ENCODE data around the gene GARIN3.
"Not testable (repeated sequence)": the region's sequence is repeated elsewhere in the genome, so short reads cannot be mapped to it uniquely, and the experiment has no call there.

The GARIN3 gene

DNA sequence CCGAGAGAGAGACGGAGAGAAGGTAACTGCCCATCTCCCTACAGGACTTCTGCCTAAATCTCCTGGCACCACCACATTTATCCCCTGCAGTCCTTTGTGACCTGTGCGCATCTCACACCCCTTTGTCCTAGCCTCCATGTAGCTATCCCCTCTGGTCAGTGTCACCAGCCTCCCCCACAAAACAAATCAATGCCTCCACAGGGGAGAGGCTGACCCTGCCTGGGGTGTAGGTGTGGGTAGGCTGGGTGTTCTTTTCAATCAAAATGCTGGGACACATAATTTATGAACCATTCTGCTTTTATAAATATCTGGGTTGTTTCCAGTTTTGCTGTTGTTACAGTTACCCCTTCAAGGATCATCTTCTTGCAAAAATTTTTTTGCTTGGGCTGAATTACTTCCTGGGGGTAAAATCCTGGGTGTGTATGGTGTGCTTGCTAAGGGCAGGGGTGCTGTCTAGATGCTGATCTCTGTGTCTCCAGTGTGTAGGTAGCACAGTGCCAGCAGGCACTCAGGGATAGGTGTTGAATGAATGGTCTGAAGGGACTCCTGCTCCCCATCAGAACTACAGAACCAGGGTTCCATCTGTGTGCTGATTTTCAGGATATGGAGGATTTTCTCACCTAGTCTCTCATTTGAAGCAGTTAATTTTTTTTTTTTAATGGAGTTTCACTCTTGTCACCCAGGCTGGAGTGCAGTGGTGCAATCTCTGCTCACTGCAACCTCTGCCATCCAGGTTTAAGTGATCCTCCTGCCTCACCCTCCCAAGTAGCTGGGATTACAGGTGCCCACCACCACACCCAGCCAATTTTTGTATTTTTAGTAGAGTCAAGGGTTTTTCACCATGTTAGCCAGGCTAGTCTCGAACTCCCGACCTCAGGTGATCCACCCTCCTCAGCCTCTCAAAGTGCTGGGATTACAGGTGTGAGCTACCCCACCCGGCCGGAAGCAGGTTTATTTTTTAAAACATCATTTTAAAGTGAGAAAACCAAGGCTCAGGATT is at the start of gene GARIN3:
Gene GARIN3 (minus strand): TSS at position 51 of the 1,000 bp plus-strand sequence. CDS start 96 bp downstream, outside the sequence.
- in situ Hi-C loops (cut with HindIII; ENCODE audit: low sequenced_read_pairs) = no loop called here
- DNase-seq (ENCODE audit: low read depth, low spot score) = no peak
- no peak within 1 kb of the TSS for H3K4me3 ChIP-seq (ENCODE audit: low read depth, low read length)
- TF ChIP-seq, protein P1, sequence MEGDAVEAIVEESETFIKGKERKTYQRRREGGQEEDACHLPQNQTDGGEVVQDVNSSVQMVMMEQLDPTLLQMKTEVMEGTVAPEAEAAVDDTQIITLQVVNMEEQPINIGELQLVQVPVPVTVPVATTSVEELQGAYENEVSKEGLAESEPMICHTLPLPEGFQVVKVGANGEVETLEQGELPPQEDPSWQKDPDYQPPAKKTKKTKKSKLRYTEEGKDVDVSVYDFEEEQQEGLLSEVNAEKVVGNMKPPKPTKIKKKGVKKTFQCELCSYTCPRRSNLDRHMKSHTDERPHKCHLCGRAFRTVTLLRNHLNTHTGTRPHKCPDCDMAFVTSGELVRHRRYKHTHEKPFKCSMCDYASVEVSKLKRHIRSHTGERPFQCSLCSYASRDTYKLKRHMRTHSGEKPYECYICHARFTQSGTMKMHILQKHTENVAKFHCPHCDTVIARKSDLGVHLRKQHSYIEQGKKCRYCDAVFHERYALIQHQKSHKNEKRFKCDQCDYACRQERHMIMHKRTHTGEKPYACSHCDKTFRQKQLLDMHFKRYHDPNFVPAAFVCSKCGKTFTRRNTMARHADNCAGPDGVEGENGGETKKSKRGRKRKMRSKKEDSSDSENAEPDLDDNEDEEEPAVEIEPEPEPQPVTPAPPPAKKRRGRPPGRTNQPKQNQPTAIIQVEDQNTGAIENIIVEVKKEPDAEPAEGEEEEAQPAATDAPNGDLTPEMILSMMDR (IDR thresholded peaks at IDR 0.05; ENCODE audit: low read depth, low read length) = no peak

DNA sequence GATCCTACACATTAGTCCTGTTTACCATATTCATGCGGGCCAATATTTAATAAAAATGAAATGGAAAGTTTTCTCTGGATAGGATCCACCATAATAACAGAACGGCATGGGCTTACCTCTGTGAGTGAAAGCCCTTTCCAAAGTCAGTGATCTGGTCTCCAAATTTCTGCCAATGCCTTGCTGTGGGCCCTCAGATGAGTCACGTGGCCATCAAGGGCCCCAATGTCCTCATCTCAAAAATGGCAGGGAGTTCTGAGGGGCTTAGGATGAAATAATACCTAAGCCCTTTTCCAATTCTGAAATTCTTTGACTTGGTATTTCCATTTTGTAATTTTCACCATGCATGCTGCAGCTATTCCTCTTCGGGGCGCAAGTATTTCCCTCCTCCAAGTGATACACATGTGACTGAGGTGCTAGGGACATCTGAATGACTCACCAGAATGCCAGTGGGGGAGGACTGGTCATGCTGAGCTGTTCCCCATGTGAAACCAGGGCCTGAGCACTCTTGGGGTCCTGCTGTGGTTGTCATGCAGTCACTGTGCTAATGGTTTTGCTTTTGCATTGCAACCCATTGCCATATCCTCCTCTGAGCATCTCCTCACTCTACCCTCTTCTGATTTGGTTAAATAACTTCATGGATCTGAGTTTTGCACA is 49.6 kb upstream of the GARIN3 start:
- no peak overlapping the region for H3K4me3 ChIP-seq (ENCODE audit: low read depth, low read length)
- no peak for DNase-seq (ENCODE audit: low read depth, low spot score)
- TF ChIP-seq, protein P1 (IDR thresholded peaks at IDR 0.05; ENCODE audit: low read depth, low read length) = no peak
- in situ Hi-C loops (cut with HindIII; ENCODE audit: low sequenced_read_pairs) = no loop called here

DNA sequence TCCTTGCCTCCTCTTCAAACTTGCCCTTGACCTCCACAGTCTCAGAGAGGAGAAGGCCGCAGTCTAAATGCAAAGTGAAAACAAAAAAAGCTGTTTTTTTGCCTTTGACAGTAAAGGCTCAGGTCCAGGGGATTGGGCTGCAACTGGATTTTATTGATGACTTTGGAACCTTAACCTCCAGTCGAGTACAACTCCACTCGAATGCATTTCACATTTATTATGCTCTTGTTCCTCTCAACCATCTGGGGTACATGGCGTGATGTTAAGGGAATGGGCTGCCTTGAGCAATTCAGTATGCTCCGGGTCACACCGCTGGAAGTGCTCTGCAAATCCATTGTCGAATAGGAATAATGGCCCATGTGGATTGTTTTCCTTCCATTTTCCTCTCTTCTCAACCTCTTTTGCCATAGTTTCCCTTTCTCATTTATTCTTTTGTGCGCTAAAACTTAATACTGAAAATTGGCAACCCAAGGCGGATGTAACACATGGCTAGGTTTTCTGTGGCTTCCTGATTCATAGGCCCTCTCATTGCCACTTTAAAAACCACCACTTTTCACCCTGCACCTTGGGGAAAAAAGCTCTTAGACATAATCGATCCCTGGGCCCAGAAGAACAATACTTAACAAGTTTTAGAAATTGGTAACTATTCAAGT is 48.9 kb upstream of the GARIN3 start:
- TF ChIP-seq, protein P1 (IDR thresholded peaks at IDR 0.05; ENCODE audit: low read depth, low read length) = no peak

DNA sequence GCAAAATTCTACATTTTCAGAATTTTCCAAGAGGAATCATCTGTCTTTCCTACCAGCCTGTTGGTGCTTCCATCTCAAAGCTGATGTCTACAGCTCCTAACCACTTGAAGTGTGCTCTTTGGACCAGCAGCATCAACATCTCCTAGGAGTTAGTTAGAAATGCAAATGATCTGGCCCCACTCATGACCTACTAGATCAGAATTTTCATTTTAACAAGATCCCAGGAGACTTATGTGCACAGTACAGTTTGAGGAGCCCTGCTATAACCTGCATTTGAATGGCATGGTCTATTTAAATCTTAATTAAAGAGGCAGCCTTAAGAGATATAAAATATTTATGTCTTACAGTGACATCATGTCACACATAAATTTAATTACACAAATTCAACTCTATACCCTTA is 48.4 kb upstream of the GARIN3 start:
- TF ChIP-seq, protein P1 (IDR thresholded peaks at IDR 0.05; ENCODE audit: low read depth, low read length) = no peak
- no peak for DNase-seq (ENCODE audit: low read depth, low spot score)
- no peak overlapping the region for H3K4me3 ChIP-seq (ENCODE audit: low read depth, low read length)
- in situ Hi-C loops (cut with HindIII; ENCODE audit: low sequenced_read_pairs) = no loop called here

More for the DNA sequence above, 48.9 kb upstream of the GARIN3 start:
- no peak overlapping the region for H3K4me3 ChIP-seq (ENCODE audit: low read depth, low read length)
- in situ Hi-C loops (cut with HindIII; ENCODE audit: low sequenced_read_pairs) = no loop called here
- no peak for DNase-seq (ENCODE audit: low read depth, low spot score)

DNA sequence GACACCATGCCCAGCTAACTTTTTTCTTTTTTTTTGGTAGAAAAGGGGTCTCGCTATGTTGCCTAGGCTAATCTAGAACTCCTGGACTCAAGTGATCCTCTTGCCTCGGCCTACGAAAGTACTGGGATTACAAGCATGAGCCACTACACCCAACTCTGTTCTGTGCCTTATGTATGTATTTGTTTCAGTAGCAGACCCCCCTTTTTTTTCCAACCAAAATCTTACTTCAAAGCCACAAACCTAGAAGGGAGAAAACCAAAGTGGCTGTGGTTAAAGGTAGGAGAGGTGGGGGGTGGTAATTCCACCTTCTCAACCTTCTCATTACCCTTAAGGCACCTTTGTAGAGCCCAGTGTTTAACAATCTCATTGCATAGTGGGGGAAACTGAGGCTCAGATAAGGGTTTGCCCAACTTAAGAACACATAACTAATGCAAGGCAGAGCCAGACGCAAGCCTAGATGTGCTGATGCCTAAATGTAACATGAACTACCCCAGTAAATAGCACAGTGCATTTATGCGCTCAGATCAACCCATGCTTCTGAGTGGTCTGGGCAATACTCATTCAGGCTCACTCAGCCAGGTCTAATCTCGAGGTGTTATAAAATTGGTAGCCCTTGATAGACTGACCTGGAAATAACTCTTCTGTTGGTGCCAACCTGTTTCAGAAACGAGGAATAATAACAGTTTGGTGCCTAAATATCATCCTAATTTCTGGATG is 47.6 kb upstream of the GARIN3 start:
- no peak for DNase-seq (ENCODE audit: low read depth, low spot score)
- TF ChIP-seq, protein P1 (IDR thresholded peaks at IDR 0.05; ENCODE audit: low read depth, low read length) = no peak
- in situ Hi-C loops (cut with HindIII; ENCODE audit: low sequenced_read_pairs) = no loop called here
- H3K4me3 ChIP-seq (ENCODE audit: low read depth, low read length) = no peak overlapping the region

DNA sequence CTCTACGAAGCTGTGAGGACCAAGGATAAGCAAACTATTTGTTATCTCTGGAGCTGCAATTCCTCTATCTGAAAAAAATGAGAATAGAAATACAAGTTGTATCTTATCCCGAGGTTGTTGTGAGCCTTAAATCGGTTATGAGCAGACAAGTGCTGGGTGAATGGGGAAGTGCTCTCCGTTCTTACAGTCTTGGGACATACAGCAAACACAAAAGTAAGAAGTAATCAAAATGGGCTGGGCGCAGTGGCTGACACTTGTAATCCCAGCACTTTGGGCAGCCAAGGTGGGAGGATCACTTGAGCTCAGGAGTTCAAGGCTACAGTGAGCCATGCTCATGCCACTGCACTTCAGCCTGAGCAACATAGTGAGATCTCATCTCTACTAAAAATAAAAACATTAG is 46.2 kb upstream of the GARIN3 start:
- no peak for DNase-seq (ENCODE audit: low read depth, low spot score)
- TF ChIP-seq, protein P1 (IDR thresholded peaks at IDR 0.05; ENCODE audit: low read depth, low read length) = no peak
- in situ Hi-C loops (cut with HindIII; ENCODE audit: low sequenced_read_pairs) = no loop called here
- no peak overlapping the region for H3K4me3 ChIP-seq (ENCODE audit: low read depth, low read length)

DNA sequence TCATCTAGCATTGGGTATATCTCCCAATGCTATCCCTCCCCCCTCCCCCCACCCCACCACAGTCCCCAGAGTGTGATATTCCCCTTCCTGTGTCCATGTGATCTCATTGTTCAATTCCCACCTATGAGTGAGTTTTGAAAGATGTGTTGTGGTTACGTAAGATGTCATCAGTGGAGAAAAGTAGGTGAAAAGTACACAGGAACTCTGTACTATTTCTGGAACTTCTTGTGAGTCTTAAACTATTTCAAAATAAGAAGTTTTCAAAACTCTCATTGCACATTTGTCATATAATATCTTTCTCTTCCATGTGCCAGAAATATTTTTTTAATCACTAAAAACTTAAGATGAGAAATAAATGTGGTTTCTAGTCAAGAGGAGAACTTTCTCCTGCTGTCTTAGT is 44.6 kb upstream of the GARIN3 start:
- DNase-seq (ENCODE audit: low read depth, low spot score); H3K4me3 ChIP-seq (ENCODE audit: low read depth, low read length); in situ Hi-C loops (cut with HindIII; ENCODE audit: low sequenced_read_pairs): not testable (repeated sequence)

All from astrocyte of the spinal cord (primary cell).